HG02970 (cell line): ENCODE results near the gene PCCB.
"Not testable (repeated sequence)": the region's sequence is repeated elsewhere in the genome, so short reads cannot be mapped to it uniquely, and the experiment has no call there.

Experiments used
- ATAC-seq: cut with Tn5 transposase; IDR thresholded peaks from one replicate; pipeline ENCODE4 v1.9.1; 2021; ENCODE audit warnings: mild to moderate bottlenecking, moderate library complexity, moderate number of reproducible peaks; ENCODE audit not compliant: unreplicated experiment, low FRiP score

PCCB gene

GRCh38 chr3:136311261-136311660 lies 61.1 kb downstream of the PCCB start:
- no peak for ATAC-seq

GRCh38 chr3:136311968-136312367 lies 61.8 kb downstream of the PCCB start:
- ATAC-seq, result no peak

DNA sequence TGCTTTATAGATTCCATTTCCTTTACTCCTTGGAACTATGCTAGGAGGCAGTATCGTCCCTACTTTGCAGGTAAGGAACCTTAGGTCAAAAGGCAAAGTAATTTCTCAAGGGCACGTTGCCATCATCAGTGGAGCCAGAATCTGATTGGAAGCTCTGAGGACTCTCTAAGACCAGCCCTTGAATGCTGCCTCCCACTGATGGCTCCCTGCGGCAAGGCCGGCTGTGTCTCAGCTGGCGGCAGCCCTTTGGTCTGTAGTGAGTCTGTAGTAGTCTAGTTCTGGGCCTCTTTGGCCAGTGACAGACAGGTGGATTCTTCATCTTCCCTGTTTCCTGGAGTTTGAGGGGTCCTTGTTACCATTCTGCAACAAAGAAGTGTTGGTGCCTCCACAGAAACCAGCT lies 76.2 kb downstream of the PCCB start:
- no peak for ATAC-seq

DNA sequence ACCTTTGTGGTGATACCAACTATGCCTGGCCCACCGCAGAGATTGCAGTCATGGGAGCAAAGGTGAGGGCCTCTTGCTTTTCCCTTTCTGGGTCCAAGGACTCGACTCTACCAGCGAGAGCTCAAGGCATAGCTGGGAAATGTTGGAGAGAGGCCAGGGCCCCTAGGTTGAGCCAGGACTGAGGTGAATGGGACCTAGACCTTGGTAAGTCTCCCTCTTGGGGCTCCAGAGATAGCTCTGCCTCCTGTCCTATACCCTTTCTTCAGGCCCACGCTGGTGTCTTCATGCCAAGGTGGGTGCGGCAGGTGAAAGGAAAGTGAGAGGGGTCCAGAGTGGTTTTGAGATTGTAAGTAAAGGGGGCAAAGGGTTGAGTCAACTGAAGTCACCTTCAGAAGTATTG lies 77.5 kb downstream of the PCCB start:
- no peak for ATAC-seq

DNA sequence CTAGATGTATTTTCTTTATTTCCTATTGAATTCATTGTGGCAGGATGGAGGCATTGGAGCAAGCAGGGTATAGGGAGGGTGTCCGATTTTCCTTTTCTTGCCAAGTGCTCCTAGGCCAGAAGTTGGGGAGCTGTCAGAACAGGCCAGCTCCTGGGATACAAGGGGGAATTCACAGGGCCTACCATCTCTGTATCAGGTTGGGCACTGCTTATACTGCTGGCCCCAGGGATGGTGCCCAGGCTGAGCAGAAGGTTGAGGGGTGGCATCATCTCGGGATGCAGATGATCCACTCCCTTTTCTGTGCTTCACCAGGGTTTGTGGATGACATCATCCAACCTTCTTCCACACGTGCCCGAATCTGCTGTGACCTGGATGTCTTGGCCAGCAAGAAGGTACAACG lies 79.5 kb downstream of the PCCB start:
- no peak for ATAC-seq

GRCh38 chr3:136330900-136331299 lies 80.8 kb downstream of the PCCB start:
- no peak for ATAC-seq

GRCh38 chr3:136332302-136332701 lies 82.2 kb downstream of the PCCB start:
- no peak for ATAC-seq

GRCh38 chr3:136332776-136333175 lies 82.6 kb downstream of the PCCB start:
- no peak for ATAC-seq

GRCh38 chr3:136334209-136334608 lies 84.1 kb downstream of the PCCB start:
- no peak for ATAC-seq

- not testable (repeated sequence) for ATAC-seq
Measured at GRCh38 chr3:136334726-136335125, 84.6 kb downstream of the PCCB start.

DNA sequence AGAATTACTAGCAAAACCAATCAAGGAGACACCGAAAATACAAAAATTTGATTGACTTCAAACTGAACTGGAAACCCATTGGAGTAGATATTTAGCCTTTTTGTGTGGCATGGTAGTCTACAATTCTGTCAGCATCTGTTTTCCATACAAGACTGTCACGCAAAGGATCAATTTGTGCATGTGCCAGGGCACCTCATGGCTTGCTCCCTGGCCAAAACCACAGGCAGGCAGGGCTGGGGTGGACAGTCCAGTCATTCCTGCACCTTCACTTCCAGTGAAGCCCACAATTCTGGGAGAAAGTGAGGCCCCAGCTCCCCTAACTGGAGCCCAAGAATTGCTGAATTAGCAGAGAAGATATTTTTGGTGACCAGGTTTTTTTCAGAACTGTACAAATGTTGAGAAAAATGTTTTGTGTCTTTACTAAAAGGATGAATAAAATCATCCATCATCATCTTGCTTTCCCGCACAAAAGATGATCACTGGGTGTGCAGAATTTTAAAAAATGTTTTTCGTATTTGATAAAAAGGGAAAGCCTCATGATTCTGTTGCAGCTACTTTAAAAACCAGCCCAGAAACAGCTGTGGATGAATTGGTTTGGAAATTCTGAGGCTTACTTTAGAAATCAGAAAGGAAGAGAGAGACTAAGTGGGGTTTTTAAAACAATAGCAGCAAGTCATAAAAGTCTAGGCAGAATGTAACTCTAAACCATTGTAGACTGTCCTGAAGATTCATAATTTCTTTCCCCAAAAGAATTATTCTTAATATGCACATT lies 86.4 kb downstream of the PCCB start:
- no peak for ATAC-seq

DNA sequence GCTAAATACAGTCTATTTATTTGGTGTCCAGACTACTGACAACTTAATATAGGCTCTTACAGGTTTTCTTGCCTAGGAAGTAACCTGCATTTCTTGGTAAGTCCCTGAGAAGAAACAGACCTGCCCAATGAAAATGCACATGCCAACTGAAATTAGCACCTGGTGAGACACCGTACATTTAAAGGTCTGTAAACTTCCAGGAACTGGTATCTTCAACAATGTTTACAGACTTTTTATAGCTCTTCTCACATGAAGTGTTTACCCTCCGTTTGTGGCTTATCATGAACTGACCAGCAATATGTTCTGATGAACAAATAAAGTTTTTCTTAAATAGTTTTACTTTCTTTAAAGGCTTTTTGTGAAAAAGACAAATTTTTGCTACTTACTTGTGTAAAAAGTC lies 93.3 kb downstream of the PCCB start:
- ATAC-seq, result no peak

DNA sequence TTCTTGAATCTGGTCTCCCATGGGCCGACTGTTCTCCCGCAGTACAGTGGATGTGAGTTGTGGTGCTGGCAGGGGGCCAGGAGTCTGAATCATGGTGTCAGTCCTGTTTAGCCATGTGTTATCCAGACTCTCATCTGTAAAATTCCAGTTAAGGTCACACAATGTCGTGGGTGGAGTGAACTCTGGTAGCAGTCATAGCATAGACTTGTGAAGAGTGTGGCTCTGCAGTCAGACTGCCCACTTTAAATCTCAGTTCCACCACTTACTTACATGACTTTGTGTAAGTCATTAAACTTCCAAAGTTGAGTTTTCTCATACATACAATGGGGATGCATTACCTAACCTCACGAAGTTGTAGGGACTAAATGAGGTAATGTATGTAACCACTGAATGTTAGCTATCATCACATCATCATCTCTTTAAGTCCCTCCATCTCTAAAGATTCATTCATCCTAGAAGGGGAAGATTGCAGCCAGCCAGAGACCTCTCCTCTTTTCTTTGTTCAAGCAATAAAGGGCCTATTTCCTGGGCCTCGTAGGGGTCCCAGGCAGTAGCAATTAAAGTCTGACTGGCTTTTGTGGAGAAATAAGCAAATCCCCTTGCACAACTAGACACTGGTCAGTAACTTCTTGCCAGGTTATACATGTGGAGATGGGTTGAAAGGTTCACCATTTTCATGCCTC lies 93.9 kb downstream of the PCCB start:
- no peak for ATAC-seq

- ATAC-seq, result no peak
Measured at GRCh38 chr3:136346486-136346885, 96.3 kb downstream of the PCCB start.

- ATAC-seq, result no peak
Measured at GRCh38 chr3:136350132-136350531, 100.0 kb downstream of the PCCB start.

DNA sequence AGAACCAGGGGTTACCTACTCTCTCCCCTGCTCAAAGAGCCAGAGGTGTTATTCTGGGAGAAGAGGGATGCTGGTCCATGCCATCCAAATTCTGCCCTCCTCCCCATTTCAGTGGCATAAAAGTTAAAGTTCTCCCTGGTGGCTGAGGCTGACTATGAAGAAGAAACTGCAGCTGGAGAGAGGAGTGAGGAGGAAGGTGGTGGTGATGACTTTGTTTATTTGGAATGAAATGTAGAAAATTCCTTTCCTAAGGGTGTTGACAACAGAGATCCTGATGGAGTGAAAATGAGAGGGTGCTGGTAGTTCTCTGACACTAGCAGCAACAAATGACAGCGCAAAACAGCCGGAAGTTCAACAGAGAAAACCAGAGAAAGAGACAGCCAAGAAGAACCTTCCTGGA lies 100.4 kb downstream of the PCCB start:
- ATAC-seq, result no peak

GRCh38 chr3:136351351-136351750 lies 101.2 kb downstream of the PCCB start:
- ATAC-seq, result no peak

DNA sequence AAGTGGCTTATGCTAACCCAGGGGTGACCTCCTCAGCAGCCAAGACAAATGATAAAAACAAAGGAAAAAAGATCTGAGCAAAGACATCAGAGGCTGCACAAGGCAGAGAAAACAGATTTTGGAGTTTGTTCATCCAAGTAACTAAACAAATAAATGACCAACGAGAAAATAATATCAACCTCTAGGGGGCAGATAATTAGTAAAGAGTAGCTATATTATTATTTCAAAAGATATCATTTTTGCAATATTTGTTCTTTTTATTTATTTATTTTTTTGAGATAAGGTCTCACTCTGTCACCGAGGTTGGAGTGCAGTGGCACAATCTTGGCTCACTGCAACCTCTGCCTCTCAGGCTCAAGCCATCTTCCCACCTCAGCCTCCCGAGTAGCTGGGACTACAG lies 101.8 kb downstream of the PCCB start:
- ATAC-seq, result no peak

GRCh38 chr3:136353461-136353860 lies 103.3 kb downstream of the PCCB start:
- no peak for ATAC-seq

DNA sequence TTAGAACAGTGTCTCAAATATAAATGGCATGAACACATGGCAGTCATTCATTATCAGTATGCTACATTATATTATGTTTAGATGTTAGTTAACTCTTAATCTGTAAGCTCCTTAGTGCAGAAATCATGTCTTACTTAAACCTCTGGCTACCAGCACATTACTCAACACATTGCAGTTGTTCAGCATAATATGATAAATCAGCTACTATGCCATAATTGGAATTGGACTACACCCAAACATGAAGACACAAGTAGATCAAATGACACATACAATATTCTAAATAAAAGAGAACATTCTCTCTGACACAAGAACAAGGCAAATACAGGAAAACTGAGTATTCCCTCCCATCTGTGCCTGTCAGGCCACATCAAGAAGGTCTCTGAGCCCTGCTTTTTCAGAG lies 116.1 kb downstream of the PCCB start:
- ATAC-seq, result no peak

GRCh38 chr3:136375800-136376199 lies 125.7 kb downstream of the PCCB start:
- ATAC-seq, result not testable (repeated sequence)

DNA sequence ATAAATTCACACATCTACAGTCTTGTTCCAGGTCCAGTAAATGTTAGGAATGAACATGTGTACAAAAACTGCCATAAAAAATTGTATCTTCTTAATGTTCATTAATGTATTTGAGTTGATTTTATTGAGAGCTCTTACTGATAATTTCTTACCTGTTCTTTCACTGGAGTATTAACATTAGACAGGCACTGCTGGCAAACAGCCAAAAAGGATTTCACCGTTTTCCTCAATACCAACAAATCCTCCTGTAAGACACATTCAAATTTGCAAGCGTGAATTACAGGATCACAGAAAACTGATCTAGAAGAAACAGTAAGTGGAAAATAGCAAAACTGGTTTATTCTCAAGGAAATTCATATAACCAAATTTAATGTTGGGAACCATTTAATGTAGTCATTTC lies 127.4 kb downstream of the PCCB start:
- no peak for ATAC-seq
